CD4-positive, alpha-beta memory T cell (primary cell): ENCODE measurements around the gene OBP2A. TPM values are rescaled to one million over a fixed set of nuclear protein-coding genes. Genes with fewer than 3 reads are reported as not detected.
A peak's percentile ranks its signal among the peaks of the same experiment; 100 is the strongest.
"Not testable (repeated sequence)": the region's sequence is repeated elsewhere in the genome, so short reads cannot be mapped to it uniquely, and the experiment has no call there.

Experiments used
- CTCF ChIA-PET: fragments of 350-600 bp; sonication (Branson Sonifier 250); formaldehyde crosslinking; loops from one replicate; lab custom pipeline; 2021; ENCODE audit warnings: inconsistent platforms; ENCODE audit not compliant: partially characterized antibody; lab: Charles Lee
- POLR2A ChIA-PET: fragments of 350-600 bp; sonication (Branson Sonifier 250); formaldehyde crosslinking; loops from one replicate; lab custom pipeline; 2021; ENCODE audit not compliant: partially characterized antibody; lab: Charles Lee
- DNase-seq, 5 donors: peaks; one replicate each; pipeline versions ENCODE4 v3.0.0 to v3.0.0-alpha.2; 2020 to 2022; ENCODE audit warnings: mixed read lengths in 1 of 5
- H3K27ac ChIP-seq: one replicate; pipeline ENCODE4 v1.7.0; 2013; ENCODE audit warnings: low read depth, low read length
- H3K27me3 ChIP-seq: 2 replicates; pipeline ENCODE4 v1.7.0; 2013; ENCODE audit warnings: mild to moderate bottlenecking, low read length, moderate library complexity; ENCODE audit not compliant: insufficient read depth
- H3K36me3 ChIP-seq: 2 replicates; pipeline ENCODE4 v1.7.0; 2013; ENCODE audit warnings: mild to moderate bottlenecking, low read length, moderate library complexity; ENCODE audit not compliant: insufficient read depth
- H3K4me1 ChIP-seq: 2 replicates; pipeline ENCODE4 v1.7.0; 2013; ENCODE audit warnings: mild to moderate bottlenecking, low read length, moderate library complexity; ENCODE audit not compliant: insufficient read depth
- H3K4me3 ChIP-seq, 2 donors: one replicate each; pipeline ENCODE4 v1.7.0; 2013; ENCODE audit warnings: low read length in 2 of 2, mild to moderate bottlenecking in 1 of 2
- H3K9me3 ChIP-seq, 2 donors: one replicate each; pipeline ENCODE4 v1.7.0; 2013; ENCODE audit warnings: low read length in 2 of 2, control low read depth in 1 of 2; ENCODE audit not compliant: control insufficient read depth in 1 of 2
- H3K27ac Mint-ChIP-seq, 7 donors: one replicate each; pipeline ENCODE4 v1.8.0; 2020 to 2021; ENCODE audit warnings: mixed read lengths in 7 of 7, mild to moderate bottlenecking in 6 of 7, inconsistent platforms in 3 of 7, moderate library complexity in 3 of 7
- H3K27me3 Mint-ChIP-seq, 2 donors: one replicate each; pipeline ENCODE4 v1.8.0; 2020 to 2021; ENCODE audit warnings: mixed read lengths in 2 of 2
- H3K36me3 Mint-ChIP-seq, 2 donors: one replicate each; pipeline ENCODE4 v1.8.0; 2020 to 2021; ENCODE audit warnings: mixed read lengths in 2 of 2, inconsistent platforms in 1 of 2, mild to moderate bottlenecking in 1 of 2
- H3K4me1 Mint-ChIP-seq, 4 donors: one replicate each; pipeline ENCODE4 v1.8.0; 2020 to 2021; ENCODE audit warnings: mixed read lengths in 4 of 4, mild to moderate bottlenecking in 1 of 4
- H3K4me3 Mint-ChIP-seq, 8 donors: one replicate each; pipeline ENCODE4 v1.8.0; 2020 to 2021; ENCODE audit warnings: mixed read lengths in 8 of 8, mild to moderate bottlenecking in 7 of 8, moderate library complexity in 6 of 8, inconsistent platforms in 3 of 8
- H3K9me3 Mint-ChIP-seq, 8 donors: one replicate each; pipeline ENCODE4 v1.8.0; 2020 to 2021; ENCODE audit warnings: mixed read lengths in 8 of 8, mild to moderate bottlenecking in 5 of 8, inconsistent platforms in 3 of 8, moderate library complexity in 1 of 8
- intact Hi-C: fragments of 100-400 bp; cut with micrococcal nuclease; formaldehyde crosslinking; loops from one replicate; pipeline ENCODE4 v1.15.1; 2023
- polyA plus RNA-seq, 2 donors: library from polyadenylated mRNA; unstranded; fragments of 300-500 nt; fragmentation: Illumina TruSeq; gene quantifications; one replicate each; pipeline ENCODE4 v1.2.3, GENCODE V29; 2021
- total RNA-seq, 2 experiments: library from RNA; stranded (reverse); gene quantifications; one replicate each; pipeline ENCODE4 v1.2.3, GENCODE V29; 2021

OBP2A gene
- total RNA-seq (not detected), polyA plus RNA-seq (not detected)

GRCh38 chr9:135545646-135546176 lies at the start of gene OBP2A:
Gene OBP2A, plus strand, starts transcription at chr9:135546126. Its CDS starts 55 bp downstream, at chr9:135546181.
- H3K27ac ChIP-seq, H3K4me3 Mint-ChIP-seq, H3K27ac Mint-ChIP-seq, H3K27me3 Mint-ChIP-seq, H3K4me1 Mint-ChIP-seq, H3K9me3 Mint-ChIP-seq, H3K36me3 ChIP-seq, H3K36me3 Mint-ChIP-seq, CTCF ChIA-PET, POLR2A ChIA-PET, H3K4me3 ChIP-seq, intact Hi-C loops, DNase-seq, H3K9me3 ChIP-seq, H3K4me1 ChIP-seq, H3K27me3 ChIP-seq: not testable (repeated sequence)

DNA sequence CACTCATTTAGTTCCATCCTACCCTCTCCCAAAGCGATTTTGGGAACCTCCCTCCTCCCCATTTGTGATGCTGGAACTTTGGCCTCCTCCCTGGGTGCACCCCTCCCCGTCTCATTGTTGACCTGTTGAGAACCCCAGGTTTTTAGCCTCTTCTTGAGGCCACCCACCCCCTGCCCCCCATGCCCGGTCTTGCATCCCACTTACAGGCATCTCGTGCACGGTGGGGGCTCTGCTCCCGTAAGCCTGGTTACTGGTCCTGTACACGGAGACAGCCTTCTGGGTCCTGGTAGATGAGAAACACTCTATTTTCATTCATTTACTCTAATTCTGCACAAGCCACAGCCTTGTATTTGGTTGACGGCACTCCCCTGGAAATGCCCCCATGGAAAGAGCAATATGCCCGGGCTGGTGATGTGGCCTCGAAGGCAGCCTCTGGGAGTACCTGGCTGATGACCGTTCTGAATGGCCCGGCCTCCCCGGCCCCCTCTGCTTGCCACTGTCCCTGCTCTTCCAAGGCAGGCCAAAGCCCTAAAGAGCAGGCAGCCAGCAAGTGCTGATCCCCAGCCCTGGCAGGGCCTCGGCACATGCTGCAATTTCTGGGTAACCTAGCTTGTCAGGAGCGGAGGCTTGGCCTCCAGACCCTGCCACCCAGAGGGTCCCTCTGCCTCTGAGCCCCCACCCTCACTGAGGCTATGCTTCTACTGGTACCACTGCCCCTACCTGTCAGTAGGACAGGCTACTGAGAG lies 47.4 kb upstream of the OBP2A start:
- peaks cover 10 to 14% of the 10 kb centered on the region in 2 donors for H3K36me3 Mint-ChIP-seq
- Histone ChIP-seq H3K4me3 (no peak overlapping the region), H3K9me3 (no peaks in the 10 kb centered on the region), H3K27me3 (no peaks in the 10 kb centered on the region), H3K27ac (no peak overlapping the region), H3K36me3 (peaks cover 12% of the 10 kb centered on the region), H3K4me1 (peaks cover 24% of the 10 kb centered on the region)
- peak overlapping the region in 2 of 7 donors; percentile 38 to 66 for H3K27ac Mint-ChIP-seq
- CTCF ChIA-PET, result no interaction called here
- DNase-seq, result no peak
- intact Hi-C loops, result no loop called here
- H3K4me3 Mint-ChIP-seq, result peak overlapping the region in 6 of 8 donors; percentile 76 to 93 (median 81)
- POLR2A ChIA-PET, result no interaction called here
- no peaks in the 10 kb centered on the region for H3K9me3 Mint-ChIP-seq
- peaks cover 5 to 23% (median 15%) of the 10 kb centered on the region in 4 donors for H3K4me1 Mint-ChIP-seq
- H3K27me3 Mint-ChIP-seq, result peaks cover 5 to 7% of the 10 kb centered on the region in 2 donors

DNA sequence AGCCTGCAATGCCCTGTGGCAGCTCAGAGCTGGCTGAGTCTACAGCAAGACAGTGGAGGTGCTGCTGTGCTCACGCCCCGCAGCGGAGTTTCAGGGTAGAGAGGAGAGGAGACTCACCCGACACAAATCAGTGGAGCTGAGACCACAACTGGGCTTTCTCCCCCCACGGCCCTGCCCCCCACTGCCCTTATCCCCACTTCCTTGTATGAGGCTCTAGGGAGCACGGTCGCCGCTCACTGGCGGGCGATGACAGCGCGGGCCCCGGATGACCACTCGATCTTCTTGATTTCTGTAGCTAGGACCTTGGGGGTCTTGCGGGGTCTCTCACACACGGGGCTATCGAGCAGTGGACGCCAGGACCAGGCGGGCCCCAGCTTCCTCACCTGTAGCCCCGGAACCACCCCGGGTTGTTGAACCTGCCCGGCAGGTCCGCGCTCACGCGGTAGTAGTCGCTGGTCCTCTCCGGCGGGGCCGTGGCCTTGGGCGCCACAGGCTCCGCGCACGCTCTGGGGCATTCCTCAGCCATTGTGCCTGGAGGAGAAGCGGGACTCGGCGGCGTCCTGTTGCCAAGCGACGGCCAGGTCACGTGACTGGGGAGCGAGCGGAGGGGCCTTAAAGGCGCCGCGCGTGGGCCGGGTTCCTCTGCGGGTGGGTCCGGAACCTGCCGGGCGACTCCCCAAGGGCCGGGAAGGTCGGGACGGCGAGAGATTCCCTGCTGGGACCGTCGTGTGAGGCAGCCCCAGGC lies 46.4 kb upstream of the OBP2A start:
- Histone ChIP-seq H3K27ac (peak overlapping the region; percentile 60), H3K27me3 (no peaks in the 10 kb centered on the region), H3K36me3 (peaks cover 19% of the 10 kb centered on the region), H3K4me3 (peak overlapping the region; percentile 62 to 81), H3K4me1 (peaks cover 25% of the 10 kb centered on the region), H3K9me3 (no peaks in the 10 kb centered on the region)
- Mint-ChIP-seq H3K4me3 (peak overlapping the region; percentile 76 to 93 (median 81)), H3K9me3 (no peaks in the 10 kb centered on the region), H3K27ac (peak overlapping the region; percentile 10 to 89 (median 48)), H3K4me1 (peaks cover 5 to 32% (median 19%) of the 10 kb centered on the region in 4 donors), H3K36me3 (peaks cover 14 to 21% of the 10 kb centered on the region in 2 donors), H3K27me3 (peaks cover 5 to 7% of the 10 kb centered on the region in 2 donors)
- DNase-seq, result peak; percentile 77 to 89 (median 83)
- intact Hi-C loops, result no loop called here
- POLR2A ChIA-PET, result interaction anchor here (1.2 to 1.5 kb wide), 2 partner anchors 19 to 1043 kb away, joined by 4 read pairs; no protein-coding TSS in a partner anchor
- CTCF ChIA-PET, result no interaction called here

GRCh38 chr9:135500071-135500524 lies 45.8 kb upstream of the OBP2A start:
- Histone ChIP-seq H3K4me1 (peaks cover 29% of the 10 kb centered on the region), H3K27ac (peak overlapping the region; percentile 60), H3K4me3 (peak overlapping the region; percentile 62 to 81), H3K36me3 (peaks cover 21% of the 10 kb centered on the region), H3K27me3 (no peaks in the 10 kb centered on the region), H3K9me3 (no peaks in the 10 kb centered on the region)
- DNase-seq, result peak in 1 of 5 donors; percentile 32
- Mint-ChIP-seq H3K27me3 (peaks cover 1 to 4% of the 10 kb centered on the region in 2 donors), H3K4me3 (peak overlapping the region; percentile 83 to 94 (median 90)), H3K27ac (peak overlapping the region in 4 of 7 donors; percentile 29 to 73 (median 60)), H3K4me1 (peaks cover 8 to 34% (median 22%) of the 10 kb centered on the region in 4 donors), H3K9me3 (no peaks in the 10 kb centered on the region), H3K36me3 (peaks cover 18 to 26% of the 10 kb centered on the region in 2 donors)
- intact Hi-C loops, result no loop called here
- CTCF ChIA-PET, result no interaction called here
- POLR2A ChIA-PET, result interaction anchor here (1.2 to 1.5 kb wide), 2 partner anchors 20 to 1043 kb away, joined by 4 read pairs; no protein-coding TSS in a partner anchor

GRCh38 chr9:135500525-135501260 lies 45.2 kb upstream of the OBP2A start, which contains the start of gene MRPS2:
Gene MRPS2, plus strand, starts transcription at chr9:135500682. Its CDS starts 29 bp downstream, at chr9:135500711.
- no peaks in the 10 kb centered on the region for H3K9me3 Mint-ChIP-seq
- ChIA-PET CTCF (no interaction called here), POLR2A (interaction anchor here (1.2 to 1.5 kb wide), 2 partner anchors 20 to 1044 kb away, joined by 4 read pairs; no protein-coding TSS in a partner anchor)
- intact Hi-C loops, result no loop called here
- DNase-seq, result peak; percentile 75 to 86 (median 81)
- H3K27me3 Mint-ChIP-seq, result peaks cover 1 to 3% of the 10 kb centered on the region in 2 donors
- Histone ChIP-seq H3K4me3 (peak within 1 kb of the TSS; percentile 62 to 81), H3K27me3 (no peaks in the 10 kb centered on the region), H3K27ac (peak within 1 kb of the TSS; percentile 60), H3K9me3 (no peaks in the 10 kb centered on the region), H3K36me3 (peaks cover 23% of the 10 kb centered on the region), H3K4me1 (peaks cover 29% of the 10 kb centered on the region)
- peak within 1 kb of the TSS; percentile 53 to 96 (median 81) for H3K27ac Mint-ChIP-seq
- peaks cover 8 to 34% (median 22%) of the 10 kb centered on the region in 4 donors for H3K4me1 Mint-ChIP-seq
- peaks cover 18 to 27% of the 10 kb centered on the region in 2 donors for H3K36me3 Mint-ChIP-seq
- H3K4me3 Mint-ChIP-seq, result peak within 1 kb of the TSS; percentile 83 to 94 (median 90)

GRCh38 chr9:135501261-135502167 lies 44.4 kb upstream of the OBP2A start:
- DNase-seq, result no peak
- Histone ChIP-seq H3K4me1 (peaks cover 29% of the 10 kb centered on the region), H3K36me3 (peaks cover 23% of the 10 kb centered on the region), H3K27ac (peak overlapping the region; percentile 60), H3K4me3 (peak overlapping the region; percentile 62 to 81), H3K9me3 (no peaks in the 10 kb centered on the region), H3K27me3 (no peaks in the 10 kb centered on the region)
- peaks cover 1 to 3% of the 10 kb centered on the region in 2 donors for H3K27me3 Mint-ChIP-seq
- H3K36me3 Mint-ChIP-seq, result peaks cover 18 to 27% of the 10 kb centered on the region in 2 donors
- intact Hi-C loops, result no loop called here
- H3K27ac Mint-ChIP-seq, result peak overlapping the region; percentile 29 to 74 (median 53)
- peaks cover 8 to 34% (median 22%) of the 10 kb centered on the region in 4 donors for H3K4me1 Mint-ChIP-seq
- CTCF ChIA-PET, result no interaction called here
- POLR2A ChIA-PET, result no interaction called here
- H3K4me3 Mint-ChIP-seq, result peak overlapping the region; percentile 80 to 94 (median 90)
- no peaks in the 10 kb centered on the region for H3K9me3 Mint-ChIP-seq
